Vagina (tissue), 2 donors: ENCODE measurements around the gene OR2H2.

Experiments used
- POLR2A ChIP-seq, 2 donors: fragments of 450-650 bp; IDR thresholded peaks; one replicate each; pipeline ENCODE4 v1.6.1; 2017; ENCODE audit warnings: antibody characterized with exemption in 2 of 2, mild to moderate bottlenecking in 2 of 2, moderate library complexity in 2 of 2
- TF ChIP-seq, protein P1 (sequence below), 3 experiments: fragments of 450-650 bp in 2 of 3; fragments of 200-600 bp in 1 of 3; sonication (generic) in 1 of 3; IDR thresholded peaks; one replicate each; pipeline ENCODE4 v1.5.1; 2017 to 2019; ENCODE audit warnings: antibody characterized with exemption in 3 of 3, mild to moderate bottlenecking in 2 of 3, moderate library complexity in 2 of 3

DNA sequence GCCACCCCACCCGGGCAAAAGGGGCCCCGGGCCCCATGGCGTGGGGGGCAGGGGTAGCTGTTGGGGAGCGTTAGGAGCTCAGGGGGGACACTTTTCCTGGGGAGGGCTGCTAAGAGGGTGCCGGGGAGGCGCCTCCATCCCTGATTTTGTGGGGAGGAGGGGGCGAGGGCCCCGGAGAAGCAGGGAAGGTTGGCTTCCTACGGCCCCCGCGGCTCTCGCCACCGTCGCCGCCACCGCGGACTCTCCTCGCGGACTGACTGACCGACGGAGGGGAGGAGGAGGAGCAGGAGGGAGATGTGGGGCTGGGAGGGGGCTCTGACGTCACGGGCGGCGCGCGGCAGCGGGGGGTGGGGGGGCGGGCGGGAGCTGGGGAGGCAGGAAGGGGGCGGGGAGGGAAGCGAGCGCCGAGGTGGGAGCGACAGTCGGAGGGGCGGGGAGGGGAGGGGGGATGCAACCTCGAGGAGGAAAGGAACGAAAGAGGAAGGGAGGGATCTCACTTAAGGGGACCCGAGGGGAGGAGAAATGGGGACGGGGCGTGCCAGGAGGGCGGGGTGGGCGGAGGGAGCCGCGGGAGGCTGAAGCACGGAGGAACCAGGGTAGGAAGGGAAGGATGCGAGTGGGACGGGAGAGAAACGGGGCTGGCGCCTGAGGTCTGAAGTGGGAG, 43.0 kb downstream of the OR2H2 start:
- TF ChIP-seq, protein P1, sequence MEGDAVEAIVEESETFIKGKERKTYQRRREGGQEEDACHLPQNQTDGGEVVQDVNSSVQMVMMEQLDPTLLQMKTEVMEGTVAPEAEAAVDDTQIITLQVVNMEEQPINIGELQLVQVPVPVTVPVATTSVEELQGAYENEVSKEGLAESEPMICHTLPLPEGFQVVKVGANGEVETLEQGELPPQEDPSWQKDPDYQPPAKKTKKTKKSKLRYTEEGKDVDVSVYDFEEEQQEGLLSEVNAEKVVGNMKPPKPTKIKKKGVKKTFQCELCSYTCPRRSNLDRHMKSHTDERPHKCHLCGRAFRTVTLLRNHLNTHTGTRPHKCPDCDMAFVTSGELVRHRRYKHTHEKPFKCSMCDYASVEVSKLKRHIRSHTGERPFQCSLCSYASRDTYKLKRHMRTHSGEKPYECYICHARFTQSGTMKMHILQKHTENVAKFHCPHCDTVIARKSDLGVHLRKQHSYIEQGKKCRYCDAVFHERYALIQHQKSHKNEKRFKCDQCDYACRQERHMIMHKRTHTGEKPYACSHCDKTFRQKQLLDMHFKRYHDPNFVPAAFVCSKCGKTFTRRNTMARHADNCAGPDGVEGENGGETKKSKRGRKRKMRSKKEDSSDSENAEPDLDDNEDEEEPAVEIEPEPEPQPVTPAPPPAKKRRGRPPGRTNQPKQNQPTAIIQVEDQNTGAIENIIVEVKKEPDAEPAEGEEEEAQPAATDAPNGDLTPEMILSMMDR (IDR thresholded peaks at IDR 0.05): no peak
- peak; percentile 33 to 87 for TF ChIP-seq POLR2A (IDR thresholded peaks at IDR 0.05)
